Measurements from ENCODE around the gene UBTD2.
"Not testable (repeated sequence)": the region's sequence is repeated elsewhere in the genome, so short reads cannot be mapped to it uniquely, and the experiment has no call there.

UBTD2 gene

GRCh38 chr5:172293054-172293744, 9.6 kb upstream of the UBTD2 start:
- DNase-seq (ENCODE audit: low read depth in 2 of 2) = no peak

- not testable (repeated sequence) for DNase-seq (ENCODE audit: low read depth in 2 of 2)
Measured at GRCh38 chr5:172291837-172292236, 8.3 kb upstream of the UBTD2 start.

- no peak for DNase-seq (ENCODE audit: low read depth in 2 of 2)
Measured at GRCh38 chr5:172288465-172288864, 4.9 kb upstream of the UBTD2 start.

GRCh38 chr5:172287140-172287539, 3.6 kb upstream of the UBTD2 start:
- not testable (repeated sequence) for DNase-seq (ENCODE audit: low read depth in 2 of 2)

- no peak for DNase-seq (ENCODE audit: low read depth in 2 of 2)
Measured at GRCh38 chr5:172285226-172286143, 1.9 kb upstream of the UBTD2 start.

GRCh38 chr5:172284611-172284980, 1.0 kb upstream of the UBTD2 start:
- DNase-seq (ENCODE audit: low read depth in 2 of 2) = no peak

- DNase-seq (ENCODE audit: low read depth in 2 of 2) = peak; percentile 37 to 66
Measured at GRCh38 chr5:172283862-172284610, 472 bp upstream of the UBTD2 start.

GRCh38 chr5:172282272-172283019, 1.1 kb downstream of the UBTD2 start:
- no peak for DNase-seq (ENCODE audit: low read depth in 2 of 2)

GRCh38 chr5:172281346-172281745, 2.2 kb downstream of the UBTD2 start:
- no peak for DNase-seq (ENCODE audit: low read depth in 2 of 2)

GRCh38 chr5:172280929-172281328, 2.6 kb downstream of the UBTD2 start:
- no peak for DNase-seq (ENCODE audit: low read depth in 2 of 2)

- DNase-seq (ENCODE audit: low read depth in 2 of 2) = no peak
Measured at GRCh38 chr5:172280317-172280716, 3.2 kb downstream of the UBTD2 start.

GRCh38 chr5:172278356-172278755, 5.2 kb downstream of the UBTD2 start:
- DNase-seq (ENCODE audit: low read depth in 2 of 2) = no peak

GRCh38 chr5:172276214-172276613, 7.3 kb downstream of the UBTD2 start:
- DNase-seq (ENCODE audit: low read depth in 2 of 2) = no peak

GRCh38 chr5:172274951-172275753, 8.4 kb downstream of the UBTD2 start:
- DNase-seq (ENCODE audit: low read depth in 2 of 2) = peak in 1 of 2 donors; percentile 38

GRCh38 chr5:172267943-172268342, 15.6 kb downstream of the UBTD2 start:
- no peak for DNase-seq (ENCODE audit: low read depth in 2 of 2)

- no peak for DNase-seq (ENCODE audit: low read depth in 2 of 2)
Measured at GRCh38 chr5:172266676-172267092, 16.9 kb downstream of the UBTD2 start.

GRCh38 chr5:172266071-172266675, 17.4 kb downstream of the UBTD2 start:
- no peak for DNase-seq (ENCODE audit: low read depth in 2 of 2)

- DNase-seq (ENCODE audit: low read depth in 2 of 2) = no peak
Measured at GRCh38 chr5:172264815-172265395, 18.7 kb downstream of the UBTD2 start.

GRCh38 chr5:172255444-172255843, 28.1 kb downstream of the UBTD2 start:
- DNase-seq (ENCODE audit: low read depth in 2 of 2) = no peak

GRCh38 chr5:172252501-172252900, 31.1 kb downstream of the UBTD2 start:
- no peak for DNase-seq (ENCODE audit: low read depth in 2 of 2)
